ENCODE data around the gene GRXCR1.
A peak's percentile ranks its signal among the peaks of the same experiment; 100 is the strongest.

The GRXCR1 gene

GRCh38 chr4:42928582-42928981 is 36.1 kb downstream of the GRXCR1 start:
- DNase-seq (ENCODE audit: low spot score) = no peak

- no peak for DNase-seq (ENCODE audit: low spot score)
These were observed 49.7 kb downstream of the GRXCR1 start for GRCh38 chr4:42942216-42942615.

- DNase-seq (ENCODE audit: low spot score) = no peak
These were observed 53.4 kb downstream of the GRXCR1 start for GRCh38 chr4:42945874-42946273.

- no peak for DNase-seq (ENCODE audit: low spot score)
These were observed 60.8 kb downstream of the GRXCR1 start for GRCh38 chr4:42953321-42953720.

GRCh38 chr4:42954963-42955669 is 62.6 kb downstream of the GRXCR1 start:
- no peak for DNase-seq (ENCODE audit: low spot score)

GRCh38 chr4:42955746-42956505 is 63.4 kb downstream of the GRXCR1 start:
- no peak for DNase-seq (ENCODE audit: low spot score)

GRCh38 chr4:42965326-42965725 is 72.8 kb downstream of the GRXCR1 start:
- no peak for DNase-seq (ENCODE audit: low spot score)

GRCh38 chr4:42985976-42986375 is 93.5 kb downstream of the GRXCR1 start:
- DNase-seq (ENCODE audit: low spot score) = no peak

- DNase-seq (ENCODE audit: low spot score) = peak; percentile 9
These were observed 102.9 kb downstream of the GRXCR1 start for GRCh38 chr4:42995343-42995944.

GRCh38 chr4:43008793-43009192 is 116.3 kb downstream of the GRXCR1 start:
- DNase-seq (ENCODE audit: low spot score) = no peak

GRCh38 chr4:43014256-43014655 is 121.7 kb downstream of the GRXCR1 start:
- no peak for DNase-seq (ENCODE audit: low spot score)

- no peak for DNase-seq (ENCODE audit: low spot score)
These were observed 149.1 kb downstream of the GRXCR1 start for GRCh38 chr4:43041632-43042031.

GRCh38 chr4:43047058-43047457 is 154.5 kb downstream of the GRXCR1 start:
- no peak for DNase-seq (ENCODE audit: low spot score)

- no peak for DNase-seq (ENCODE audit: low spot score)
These were observed 156.1 kb downstream of the GRXCR1 start for GRCh38 chr4:43048570-43048969.

- no peak for DNase-seq (ENCODE audit: low spot score)
These were observed 156.8 kb downstream of the GRXCR1 start for GRCh38 chr4:43049326-43049725.

- no peak for DNase-seq (ENCODE audit: low spot score)
These were observed 173.9 kb downstream of the GRXCR1 start for GRCh38 chr4:43066415-43066814.

GRCh38 chr4:43071069-43071468 is 178.6 kb downstream of the GRXCR1 start:
- no peak for DNase-seq (ENCODE audit: low spot score)

Measured in kidney capillary endothelial cell (primary cell).